Hematopoietic multipotent progenitor cell treated with erythropoietin and hydrocortisone succinate and interleukin-3 and kit ligand, for 15 days (in vitro differentiated cells): ENCODE measurements around the gene PRPF19.
"Not testable (repeated sequence)": the region's sequence is repeated elsewhere in the genome, so short reads cannot be mapped to it uniquely, and the experiment has no call there.

Experiments used
- DNase-seq: peaks from one replicate; pipeline ENCODE4 v3.0.0-alpha.2; 2015; ENCODE audit warnings: low spot score

Gene PRPF19

GRCh38 chr11:60923326-60923725 is 16.9 kb upstream of the PRPF19 start:
- no peak for DNase-seq

GRCh38 chr11:60922906-60923305 is 16.5 kb upstream of the PRPF19 start:
- no peak for DNase-seq

GRCh38 chr11:60921777-60922335 is 15.5 kb upstream of the PRPF19 start:
- DNase-seq, result no peak

GRCh38 chr11:60921259-60921658 is 14.9 kb upstream of the PRPF19 start:
- DNase-seq, result no peak

- DNase-seq, result no peak
These were observed 13.6 kb upstream of the PRPF19 start for GRCh38 chr11:60919956-60920355.

GRCh38 chr11:60919320-60919719 is 12.9 kb upstream of the PRPF19 start:
- no peak for DNase-seq

- no peak for DNase-seq
These were observed 12.5 kb upstream of the PRPF19 start for GRCh38 chr11:60918939-60919265.

- peak; percentile 15 for DNase-seq
These were observed 12.0 kb upstream of the PRPF19 start for GRCh38 chr11:60918251-60918938.

GRCh38 chr11:60917267-60917666 is 10.9 kb upstream of the PRPF19 start:
- no peak for DNase-seq

- DNase-seq, result no peak
These were observed 10.4 kb upstream of the PRPF19 start for GRCh38 chr11:60916669-60917206.

GRCh38 chr11:60915248-60915914 is 9.0 kb upstream of the PRPF19 start:
- DNase-seq, result peak; percentile 19

- peak; percentile 27 for DNase-seq
These were observed 8.4 kb upstream of the PRPF19 start for GRCh38 chr11:60914633-60915247.

- DNase-seq, result peak; percentile 87
These were observed 7.6 kb upstream of the PRPF19 start, which contains the start of gene TMEM109 for GRCh38 chr11:60913793-60914632. TSS of gene TMEM109 (plus strand) at chr11:60914158. CDS start at chr11:60919694, 5,536 bp downstream.

GRCh38 chr11:60912851-60913528 is 6.6 kb upstream of the PRPF19 start:
- DNase-seq, result no peak

GRCh38 chr11:60912223-60912850 is 6.0 kb upstream of the PRPF19 start:
- DNase-seq, result no peak

GRCh38 chr11:60910711-60911380 is 4.5 kb upstream of the PRPF19 start:
- DNase-seq, result no peak

GRCh38 chr11:60910281-60910687 is 3.9 kb upstream of the PRPF19 start:
- no peak for DNase-seq

GRCh38 chr11:60909680-60910280 is 3.4 kb upstream of the PRPF19 start:
- DNase-seq, result not testable (repeated sequence)

GRCh38 chr11:60908803-60909202 is 2.4 kb upstream of the PRPF19 start:
- no peak for DNase-seq
